ENCODE results near the gene HTR2C.

GRCh38 chrX:114611018-114611619 is 27.2 kb downstream of the HTR2C start:
- no peak for TF ChIP-seq POLR2AphosphoS5 (IDR thresholded peaks at IDR 0.05; ENCODE audit: low read depth, low read length)
- TF ChIP-seq SIN3A (IDR thresholded peaks at IDR 0.05; ENCODE audit: borderline replicate concordance, insufficient read depth, low read length) = no peak
- TF ChIP-seq REST (IDR thresholded peaks at IDR 0.05; ENCODE audit: insufficient read depth in 1 of 2, low read depth in 2 of 2, low read length in 2 of 2) = no peak

All from PFSK-1 (cell line).